HS-27A (cell line): Measurements from ENCODE around the gene HSFX3.
"Not testable (repeated sequence)": the region's sequence is repeated elsewhere in the genome, so short reads cannot be mapped to it uniquely, and the experiment has no call there.

Experiments used
- DNase-seq: peaks from one replicate; pipeline ENCODE4 v3.0.0-alpha.2; 2012; ENCODE audit warnings: low read depth, missing footprints

HSFX3 gene

DNA sequence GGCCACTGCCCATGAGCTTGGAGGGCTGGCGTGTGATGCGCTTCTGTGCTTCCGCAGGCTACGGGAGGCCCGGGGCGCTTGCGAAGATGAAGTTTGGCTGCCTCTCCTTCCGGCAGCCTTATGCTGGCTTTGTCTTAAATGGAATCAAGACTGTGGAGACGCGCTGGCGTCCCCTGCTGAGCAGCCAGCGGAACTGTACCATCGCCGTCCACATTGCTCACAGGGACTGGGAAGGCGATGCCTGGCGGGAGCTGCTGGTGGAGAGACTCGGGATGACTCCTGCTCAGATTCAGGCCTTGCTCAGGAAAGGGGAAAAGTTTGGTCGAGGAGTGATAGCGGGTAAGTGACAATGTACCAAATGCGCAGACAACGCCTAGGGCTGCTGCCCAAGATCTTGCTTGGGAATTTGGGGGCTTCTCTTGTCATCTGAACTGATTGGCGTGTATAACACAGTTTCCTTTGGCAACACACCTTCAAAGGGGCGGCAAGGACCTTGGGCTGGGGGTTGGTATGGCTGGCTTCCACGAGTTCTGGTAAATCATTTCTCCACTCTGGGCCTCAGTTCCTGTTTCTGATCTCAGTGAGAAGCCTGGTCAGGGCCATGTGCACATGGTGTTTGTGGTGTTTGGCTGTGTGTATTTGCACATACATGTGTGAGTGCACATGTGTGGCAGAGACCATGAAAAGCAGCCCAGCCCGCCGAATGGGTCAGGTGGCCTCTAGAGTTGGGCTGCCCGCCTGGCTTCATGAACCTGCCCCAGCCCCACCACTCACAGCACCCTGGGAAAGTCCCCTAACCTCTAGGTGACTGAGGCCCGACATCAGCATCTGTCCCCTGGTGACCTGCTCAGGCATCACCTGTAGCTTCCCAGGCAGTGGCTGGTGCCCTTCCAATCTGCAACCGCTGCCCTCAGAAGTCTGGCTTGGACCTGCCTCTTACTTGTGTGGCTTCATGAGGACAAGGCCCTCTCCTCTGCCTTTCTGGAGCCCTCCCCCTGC is 3.9 kb downstream of the HSFX3 start:
- not testable (repeated sequence) for DNase-seq

DNA sequence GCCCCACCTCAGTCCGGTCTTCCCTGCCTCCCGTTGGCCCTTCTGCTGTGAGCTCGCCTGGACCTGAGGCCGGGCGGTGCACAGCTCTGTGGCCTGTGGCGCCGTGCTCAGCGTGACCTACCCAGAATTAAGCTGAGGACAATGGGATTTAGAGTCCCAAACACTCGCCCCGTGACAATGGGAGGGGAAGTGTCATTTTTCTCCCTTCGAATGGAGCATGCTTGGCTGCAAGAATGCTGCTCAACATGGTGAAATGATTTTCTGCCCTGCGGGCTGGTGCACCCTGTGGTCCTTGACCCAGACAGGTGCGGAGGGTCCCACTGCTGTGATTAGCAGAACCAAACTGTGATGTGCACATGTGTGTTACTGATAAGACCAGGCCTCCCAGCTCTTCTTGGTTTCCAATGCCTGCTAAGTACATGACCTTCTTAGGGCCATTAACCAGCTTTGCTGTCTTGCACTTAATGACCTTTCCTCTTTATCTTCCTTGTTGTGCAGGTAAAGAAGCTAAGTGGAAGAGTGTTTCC is 8.1 kb downstream of the HSFX3 start:
- DNase-seq = no peak

DNA sequence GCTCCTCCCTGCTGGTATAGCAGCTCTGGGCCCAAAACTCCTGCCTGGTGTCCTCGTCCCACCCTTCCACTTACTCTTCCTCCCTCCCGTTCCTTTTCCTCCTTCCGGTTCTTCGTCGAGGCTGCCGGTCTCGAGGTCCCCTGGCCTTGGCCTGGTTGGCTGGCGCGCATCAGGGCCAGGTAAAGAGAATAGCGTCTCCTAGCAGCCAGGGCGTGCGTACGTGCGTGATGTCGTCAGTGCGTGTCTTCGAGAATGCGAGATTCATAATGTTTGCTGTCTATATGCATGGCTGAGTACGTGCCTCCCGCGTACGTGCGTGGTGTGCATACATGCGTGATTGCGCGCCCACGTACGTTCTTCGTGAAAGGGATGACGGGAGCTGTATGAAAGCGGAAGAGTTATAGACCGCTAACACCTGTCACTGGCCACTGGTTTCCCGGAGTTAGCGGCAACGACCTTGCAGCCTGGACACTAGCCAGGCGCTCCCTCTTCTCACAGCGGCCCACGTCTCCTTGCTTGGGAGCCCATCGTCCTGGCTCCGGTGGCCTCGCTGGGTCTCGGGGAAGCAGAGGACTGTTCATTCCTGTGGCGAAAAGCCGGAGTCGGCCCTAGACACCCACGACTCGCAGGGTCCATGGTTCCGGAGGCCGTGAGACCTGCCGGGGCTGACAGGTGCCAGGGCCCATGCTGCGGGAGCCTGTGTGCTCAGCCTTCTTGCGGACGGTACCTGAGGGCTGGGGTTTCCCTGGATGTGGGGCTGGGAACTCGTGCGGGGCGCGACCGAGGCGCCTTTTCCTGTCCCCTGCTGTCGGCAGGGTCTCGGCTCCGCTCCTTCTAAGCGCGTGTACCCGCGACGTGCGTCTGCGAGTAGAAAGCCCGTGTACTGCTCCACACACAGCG is 8.9 kb downstream of the HSFX3 start, which contains the start of gene EOLA1:
Gene EOLA1 (plus strand): TSS at position 392 of the 900 bp plus-strand sequence. CDS start 4,619 bp downstream, outside the sequence.
- DNase-seq = peak; percentile 83

DNA sequence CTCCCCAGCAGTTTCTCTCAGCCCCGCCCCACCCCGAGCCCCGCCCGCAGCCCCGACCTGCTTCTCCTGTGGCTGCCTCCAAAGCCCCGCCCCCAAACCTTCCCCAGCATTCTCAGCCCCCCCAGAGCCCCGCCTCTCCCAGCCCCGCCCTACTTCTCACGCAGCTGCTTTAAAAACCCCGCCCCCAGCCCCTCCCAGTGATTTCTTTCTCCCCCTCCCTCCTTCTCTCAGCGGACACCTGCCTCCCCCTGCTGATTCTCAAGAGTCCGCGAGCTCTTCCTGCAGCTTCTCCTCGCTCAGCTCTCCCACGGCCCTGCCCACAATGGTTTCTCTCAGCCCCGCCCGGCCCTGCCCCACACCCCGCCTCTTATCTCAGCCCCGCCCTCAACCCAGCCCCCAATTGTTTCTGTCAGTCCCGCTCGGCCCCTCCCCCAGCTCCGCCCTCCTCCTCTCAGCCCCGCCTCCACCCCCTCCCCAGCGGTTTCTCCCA is 9.5 kb downstream of the HSFX3 start:
- DNase-seq = peak; percentile 29

DNA sequence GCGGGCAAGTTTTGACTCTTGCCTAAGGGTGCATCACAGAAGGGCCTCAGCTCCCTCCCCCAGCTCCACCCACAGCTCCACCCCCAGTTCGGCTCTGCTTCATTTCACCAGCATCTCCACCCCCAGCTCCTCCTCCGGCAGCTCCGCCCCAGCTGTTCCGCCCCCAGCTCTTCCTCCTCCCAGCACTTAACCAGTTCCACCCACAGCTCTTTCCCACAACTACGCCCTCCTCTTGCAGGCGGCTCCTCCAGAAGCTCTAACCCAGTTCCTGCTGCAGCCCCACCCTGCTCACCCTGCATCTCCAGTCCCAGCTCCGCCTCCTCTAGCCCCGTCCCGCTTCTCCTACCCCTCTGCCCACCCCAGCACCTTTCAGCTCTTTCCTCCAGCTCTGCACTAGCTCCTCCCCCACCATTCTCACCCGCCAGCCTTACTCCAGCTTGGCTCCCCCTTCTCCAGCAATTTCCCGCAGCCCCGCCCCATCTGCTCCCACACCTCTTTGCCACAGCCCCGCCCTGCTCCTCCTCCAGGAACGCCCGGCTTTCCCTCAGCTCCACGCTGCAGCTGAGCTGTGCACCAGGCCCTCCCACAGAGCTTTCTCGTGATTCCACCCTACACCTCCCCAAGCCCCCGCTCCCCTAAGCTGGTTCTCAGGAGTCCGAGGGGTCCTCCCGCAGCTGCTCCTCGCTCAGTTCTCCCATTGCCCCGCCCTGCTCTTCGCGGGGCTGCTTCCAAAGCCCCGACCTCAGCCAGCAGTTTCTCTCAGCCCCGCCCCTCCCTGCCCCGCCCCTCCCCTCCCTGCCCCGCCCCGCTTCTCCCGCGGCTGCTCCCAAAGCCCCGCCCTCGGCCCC is 10.2 kb downstream of the HSFX3 start:
- peak; percentile 51 for DNase-seq

DNA sequence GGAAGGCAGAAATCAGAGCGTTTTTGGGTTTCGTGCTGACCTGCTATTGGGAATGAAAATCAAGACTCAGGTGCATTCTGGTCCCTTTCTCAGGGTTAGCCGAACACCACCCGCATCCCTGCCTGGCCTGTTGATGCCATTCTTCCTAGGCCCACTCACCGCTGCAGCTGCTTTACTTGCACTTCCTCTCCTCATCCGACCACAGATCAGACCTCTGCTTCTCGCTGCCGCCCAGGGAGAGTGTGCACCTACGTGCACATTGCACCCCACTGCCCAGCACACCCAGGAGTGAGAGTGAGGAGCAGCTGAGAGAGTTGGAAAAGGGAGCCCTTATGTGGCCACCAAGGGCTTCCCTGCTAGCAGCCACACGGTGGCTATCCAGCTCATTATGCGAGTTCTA is 12.2 kb downstream of the HSFX3 start:
- not testable (repeated sequence) for DNase-seq

DNA sequence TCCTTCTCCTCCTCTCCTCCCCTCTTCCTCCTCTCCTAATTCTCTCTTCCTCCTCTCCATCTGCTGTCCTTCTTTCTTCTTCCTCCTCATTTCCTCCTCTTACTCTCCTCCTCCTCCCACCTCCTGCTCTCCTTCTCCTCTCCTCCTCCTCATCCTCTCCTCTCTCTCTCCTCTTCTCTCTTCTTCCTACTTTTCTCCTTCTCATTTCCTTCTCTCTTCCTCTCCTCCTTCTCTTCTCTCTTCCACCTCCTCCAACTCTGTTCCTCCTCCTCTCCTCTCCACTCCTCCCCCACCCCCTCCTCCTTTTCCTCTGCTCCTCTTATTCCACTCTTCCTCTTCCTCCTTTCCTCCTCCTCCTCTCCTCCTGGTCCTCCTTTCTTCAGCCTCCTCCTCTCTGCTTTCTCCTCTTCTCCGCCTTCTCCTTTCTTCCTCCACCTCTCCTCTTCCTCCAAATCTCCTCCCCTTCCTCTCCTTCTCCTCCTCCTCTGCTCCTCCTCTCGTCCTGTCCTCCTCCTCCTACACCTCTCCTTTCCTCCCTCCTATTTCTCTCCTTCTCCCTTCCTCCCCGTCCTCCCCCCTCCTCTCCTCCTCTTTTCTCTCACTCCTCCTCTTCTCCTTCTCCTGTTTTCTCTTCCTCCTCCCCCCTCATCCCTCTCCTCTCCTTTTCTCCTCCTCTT is 14.7 kb downstream of the HSFX3 start:
- not testable (repeated sequence) for DNase-seq

DNA sequence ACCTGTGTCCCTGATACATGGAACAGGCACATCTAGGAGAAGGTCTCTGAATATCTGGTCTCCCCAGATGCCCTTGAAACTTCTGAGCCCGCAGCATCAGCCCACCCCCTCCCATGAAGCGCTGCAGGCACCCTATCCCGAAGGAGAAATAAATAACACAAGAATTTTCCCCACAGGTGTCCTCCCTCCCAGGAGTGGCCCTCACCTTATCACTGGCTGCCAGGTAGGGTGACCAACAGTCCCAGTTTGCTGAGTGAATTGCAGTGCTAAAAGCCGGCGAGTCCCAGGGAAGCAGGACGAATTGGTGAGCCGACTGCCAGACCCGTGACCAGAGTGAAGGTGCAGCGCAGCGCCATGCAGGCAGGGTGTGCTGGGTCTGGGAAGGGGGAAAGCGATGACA is 15.7 kb downstream of the HSFX3 start:
- DNase-seq = not testable (repeated sequence)

DNA sequence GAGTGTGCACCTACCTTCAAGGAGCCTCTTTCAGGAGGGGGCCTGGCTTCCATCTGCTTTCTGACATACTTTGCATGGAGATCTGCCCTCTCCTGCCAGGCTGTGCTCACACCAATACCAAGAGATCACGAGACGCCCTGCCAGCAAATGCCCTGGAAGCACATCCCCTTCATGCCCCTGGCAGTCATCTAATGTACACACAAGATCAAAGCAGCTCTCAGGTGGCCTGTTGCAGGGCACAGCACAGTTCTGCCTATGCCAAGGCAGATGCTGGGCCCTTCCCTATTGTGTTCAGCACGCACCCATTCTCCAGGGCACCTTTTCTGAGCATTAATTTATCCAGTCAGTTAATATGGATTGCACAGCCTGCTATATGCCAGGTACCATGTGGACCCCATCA is 16.9 kb downstream of the HSFX3 start:
- DNase-seq = not testable (repeated sequence)

DNA sequence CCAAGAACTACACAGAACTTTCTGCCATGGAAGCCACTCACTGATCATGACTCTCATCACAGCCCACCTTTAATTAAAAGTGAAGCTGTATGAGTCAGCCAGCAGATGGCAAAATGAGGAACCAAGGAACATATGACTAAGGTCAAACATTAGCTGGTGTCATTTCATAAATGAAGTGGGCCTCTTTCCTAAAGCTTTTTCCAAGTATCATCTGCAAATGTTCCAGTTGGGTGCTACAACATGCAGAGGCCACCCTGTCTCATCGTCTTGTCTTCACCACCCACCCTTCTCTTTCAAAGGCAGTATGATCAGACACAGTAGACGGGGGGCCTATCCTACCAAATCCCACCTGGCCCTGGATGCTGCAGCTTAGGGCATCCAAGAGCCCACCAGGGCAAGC is 18.1 kb downstream of the HSFX3 start:
- no peak for DNase-seq

DNA sequence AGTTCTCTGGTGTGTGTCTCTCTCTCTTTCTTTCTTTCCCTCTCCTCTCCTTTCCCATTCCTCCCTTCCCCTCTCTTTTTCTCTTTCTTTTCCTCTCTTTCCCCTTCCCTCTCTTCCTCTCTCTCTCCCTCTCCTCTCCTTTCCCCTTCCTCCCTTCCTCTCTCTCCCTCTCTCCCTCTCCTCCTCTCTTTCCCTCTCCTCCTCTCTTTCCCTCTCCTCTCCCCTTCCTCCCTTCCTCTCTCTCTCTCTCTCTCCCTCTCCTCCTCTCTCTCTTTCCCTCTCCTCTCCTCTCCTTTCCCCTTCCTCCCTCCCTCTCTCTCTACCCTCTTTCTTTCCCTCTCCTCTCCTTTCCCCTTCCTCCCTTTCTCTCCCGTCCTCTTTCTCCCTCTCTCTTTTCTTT is 21.3 kb downstream of the HSFX3 start:
- no peak for DNase-seq

DNA sequence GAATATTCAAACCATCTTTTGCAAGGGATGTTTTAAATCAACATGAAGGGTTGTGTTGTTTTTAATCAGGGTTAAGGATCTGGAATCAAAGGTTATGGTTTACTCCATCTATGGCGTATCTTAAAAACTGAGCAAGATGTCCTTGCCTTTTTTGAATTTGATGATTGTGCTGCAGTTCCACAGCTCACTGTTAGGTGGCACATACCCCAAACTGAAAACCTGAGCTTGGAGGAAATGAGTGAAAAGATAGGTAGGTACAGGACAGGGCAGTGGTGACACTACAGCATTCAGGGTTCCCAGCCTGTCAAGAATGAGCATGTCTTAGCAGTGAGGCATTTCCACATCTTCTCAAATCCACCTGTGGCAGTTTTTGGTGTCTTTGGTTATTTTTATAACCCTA is 22.0 kb downstream of the HSFX3 start:
- no peak for DNase-seq

DNA sequence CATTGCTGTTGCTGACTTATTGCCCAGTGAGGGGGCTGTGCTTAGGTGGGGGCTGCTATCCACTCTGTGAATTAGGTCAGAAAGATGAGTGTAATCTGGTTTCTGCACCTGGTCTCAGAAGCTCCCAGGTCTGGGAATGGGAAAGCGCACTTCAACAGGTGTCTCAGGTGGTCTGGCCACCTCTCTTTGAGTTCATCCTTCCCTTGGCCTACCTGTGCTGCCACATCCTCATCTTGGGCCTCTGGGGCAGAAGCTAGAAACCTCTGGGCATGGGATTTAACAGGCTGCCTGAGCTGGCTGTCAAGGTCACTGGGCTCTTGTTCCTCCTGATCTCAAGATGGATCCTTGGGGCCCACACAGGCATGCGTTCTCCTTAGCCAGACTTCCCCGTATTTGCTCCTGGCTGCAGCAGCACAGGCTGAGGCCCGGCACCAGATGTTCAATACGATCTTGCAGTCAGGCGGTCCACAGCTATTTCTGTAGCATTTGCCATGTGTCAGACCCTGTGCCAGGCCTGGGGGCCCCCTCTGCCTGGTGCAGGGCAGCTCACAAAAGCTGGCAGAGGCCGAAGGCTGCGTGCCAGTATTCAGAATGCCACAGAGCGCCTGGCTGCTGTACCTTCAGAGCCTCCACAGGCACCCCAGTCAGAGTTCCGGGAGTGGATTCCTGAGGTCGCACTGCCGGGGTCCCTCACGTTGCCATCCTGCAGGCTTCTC is 23.2 kb downstream of the HSFX3 start:
- DNase-seq = not testable (repeated sequence)

DNA sequence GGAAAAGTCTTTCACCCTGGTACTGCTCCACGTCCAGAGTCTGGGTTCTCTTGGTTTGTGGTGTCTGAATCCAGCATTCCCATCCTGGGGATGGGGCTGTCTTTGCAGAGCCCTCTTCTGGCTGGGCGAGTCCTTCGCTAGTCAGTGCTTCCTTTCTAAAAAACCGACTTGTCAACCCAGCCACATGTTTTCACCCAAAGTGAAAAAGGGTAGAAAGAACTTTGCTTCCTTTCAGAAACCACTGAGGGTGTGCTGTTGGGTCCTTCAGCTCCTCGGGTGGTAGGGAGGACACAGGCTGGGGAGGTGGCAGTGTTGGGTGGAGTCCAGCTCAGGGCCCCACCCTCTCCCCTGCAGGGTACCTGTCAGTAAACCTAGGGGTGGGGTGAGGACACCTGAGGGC is 23.8 kb downstream of the HSFX3 start:
- DNase-seq = not testable (repeated sequence)

DNA sequence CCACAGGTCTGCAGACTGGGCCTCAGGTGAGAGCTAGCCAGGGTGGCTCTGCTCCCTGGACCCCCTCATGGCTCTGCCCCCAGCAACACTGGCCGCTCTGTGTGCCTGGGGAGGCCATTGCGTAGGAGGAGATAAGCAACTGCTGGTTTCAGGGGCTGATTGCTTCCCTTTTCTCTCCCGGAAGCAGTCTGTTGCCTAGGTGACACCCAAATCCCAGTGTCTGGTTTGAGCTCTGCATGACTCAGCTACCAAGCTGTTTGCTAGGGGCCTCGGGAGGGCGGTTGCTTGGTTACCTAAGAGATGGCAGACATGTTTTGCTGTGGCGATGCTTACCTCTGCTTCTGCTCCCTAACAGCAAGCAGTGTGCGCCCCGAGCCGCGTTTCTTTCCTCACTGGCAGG is 24.3 kb downstream of the HSFX3 start:
- not testable (repeated sequence) for DNase-seq

DNA sequence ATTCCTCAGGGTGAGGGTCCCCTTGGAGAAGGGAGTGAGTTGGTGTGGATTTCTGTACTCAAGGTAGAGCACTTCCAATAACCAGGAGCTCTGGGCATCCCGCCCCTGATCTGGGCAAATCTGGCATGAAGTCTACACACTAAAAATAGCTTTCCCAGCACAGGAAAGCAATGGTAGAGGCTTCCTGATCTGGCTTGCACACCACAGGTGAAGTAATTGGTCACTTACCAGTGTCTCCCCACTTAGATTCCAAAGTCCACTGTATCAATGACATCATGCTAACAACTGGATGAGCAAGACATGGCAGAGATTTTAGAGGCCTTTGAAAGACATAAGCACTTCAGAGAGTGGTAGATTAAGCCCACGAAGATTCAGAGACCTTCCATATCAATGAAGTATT is 26.8 kb downstream of the HSFX3 start:
- DNase-seq = no peak

DNA sequence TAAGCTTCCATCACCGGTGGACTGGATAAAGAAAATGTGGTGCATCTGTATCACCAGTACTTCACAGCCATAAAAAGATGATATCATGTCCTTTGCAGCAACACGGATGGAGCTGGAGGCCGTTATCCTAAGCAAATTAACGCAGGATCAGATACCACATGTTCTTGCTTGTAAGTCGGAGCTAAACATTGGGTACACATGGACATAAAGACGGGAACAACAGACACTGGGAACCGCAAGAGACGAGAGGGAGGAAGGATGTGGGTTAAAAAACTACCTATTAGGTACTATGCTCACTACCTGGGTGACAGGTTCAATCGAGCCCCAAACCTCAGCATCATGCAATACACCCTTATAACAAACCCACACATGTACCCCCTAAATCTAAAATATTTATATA is 28.3 kb downstream of the HSFX3 start:
- no peak for DNase-seq

DNA sequence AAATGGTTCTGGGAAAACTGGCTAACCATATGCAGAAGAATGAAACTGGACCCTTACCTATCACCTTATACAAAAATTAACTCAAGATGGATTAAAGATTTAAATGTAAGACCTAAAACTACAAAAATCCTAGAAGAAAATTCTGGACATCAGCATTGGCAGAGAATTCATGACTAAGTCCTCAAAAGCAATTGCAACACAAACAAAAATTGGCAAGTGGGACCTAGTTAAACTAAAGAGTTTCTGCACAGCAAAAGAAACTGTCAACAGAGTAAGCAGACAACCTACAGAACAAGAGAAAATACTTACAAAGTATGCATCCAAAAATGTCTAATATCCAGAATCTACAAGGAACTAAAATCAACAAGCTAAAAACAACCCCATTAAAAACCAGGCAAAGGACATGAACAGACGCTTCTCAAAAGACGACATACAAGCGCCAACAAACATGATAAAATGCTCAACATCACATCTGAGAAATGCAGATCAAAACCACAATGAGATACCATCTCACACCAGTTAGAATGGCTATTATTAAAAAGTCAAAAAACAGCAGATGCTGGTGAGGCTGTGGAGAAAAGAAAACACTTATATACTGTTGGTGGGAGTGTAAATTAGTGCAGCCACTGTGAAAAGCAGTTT is 29.0 kb downstream of the HSFX3 start:
- DNase-seq = not testable (repeated sequence)

DNA sequence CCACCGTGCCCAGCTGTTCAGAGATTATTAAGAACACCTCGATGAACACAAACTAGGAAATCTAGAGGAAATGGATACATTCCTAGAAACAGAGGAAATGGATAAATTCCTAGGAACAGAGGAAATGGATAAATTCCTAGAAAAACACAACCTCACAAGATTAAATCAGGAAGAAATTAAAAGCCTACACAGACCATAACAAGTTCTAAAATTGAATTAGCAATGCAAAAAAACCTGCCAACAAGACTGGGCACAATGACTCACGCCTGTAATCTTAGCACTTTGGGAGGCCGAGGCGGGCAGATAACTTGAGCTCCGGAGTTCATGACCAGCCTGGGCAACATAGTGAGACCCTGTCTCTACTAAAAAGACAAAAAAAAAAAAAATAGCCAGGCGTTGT is 31.5 kb downstream of the HSFX3 start:
- DNase-seq = no peak
